Stimulated activated CD8-positive, alpha-beta memory T cell treated with anti-CD3 and anti-CD28 coated beads, Interleukin-12 subunit alpha, Interleukin-12 subunit beta, amount 100 ng/mL, for 4 hours (primary cell): ENCODE measurements around the gene NR2F1-AS1.

Experiments
- DNase-seq: peaks from one replicate; pipeline ENCODE4 v3.0.0-alpha.2; 2020; ENCODE audit warnings: low read depth

The NR2F1-AS1 gene

DNA sequence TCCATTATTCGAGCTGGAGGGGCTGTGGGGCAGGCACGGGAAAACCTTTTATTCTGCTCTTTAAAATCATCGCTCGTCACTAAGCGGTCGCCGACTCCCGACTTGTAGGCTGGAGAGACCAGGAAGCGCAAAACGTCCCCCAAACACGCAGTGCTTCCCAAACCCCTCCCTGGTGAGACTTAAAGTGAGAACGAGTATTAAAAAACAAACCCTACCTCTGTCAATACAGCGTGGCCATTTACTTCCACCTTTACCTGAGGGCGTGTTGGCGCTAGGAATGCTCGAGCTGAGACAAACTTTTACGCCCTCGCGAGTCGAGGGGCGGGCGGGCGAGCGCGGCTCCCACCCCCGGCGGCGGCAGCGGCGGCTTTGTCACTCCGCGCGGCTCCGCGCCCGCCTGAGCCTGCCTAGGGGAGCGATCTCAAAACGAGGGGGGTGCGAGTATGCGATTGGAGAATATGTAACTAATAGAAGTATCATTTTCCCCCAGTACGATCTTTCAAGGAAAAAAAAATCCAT, at the start of gene NR2F1-AS1:
Gene NR2F1-AS1, minus strand, starts transcription at position 293 of the 519 bp plus-strand sequence.
- DNase-seq: no peak

DNA sequence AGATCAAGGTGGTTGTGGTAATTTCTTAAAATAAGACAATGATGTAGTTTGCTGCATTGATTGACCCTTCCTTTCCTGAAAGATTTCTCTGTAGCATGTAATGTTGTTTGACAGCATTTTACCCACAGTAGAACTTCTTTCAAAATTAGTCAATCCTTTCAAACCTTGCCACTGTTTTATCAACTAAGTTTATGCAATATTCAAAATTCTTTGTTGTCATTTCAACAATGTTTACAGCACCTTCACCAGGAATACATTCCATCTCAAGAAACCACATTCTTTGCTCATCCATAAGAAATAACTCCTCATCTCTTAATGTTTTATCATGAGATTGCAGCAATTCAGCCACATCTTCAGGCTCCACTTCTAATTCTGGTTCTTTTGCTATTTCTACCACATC, 45.8 kb upstream of the NR2F1-AS1 start:
- DNase-seq: no peak

DNA sequence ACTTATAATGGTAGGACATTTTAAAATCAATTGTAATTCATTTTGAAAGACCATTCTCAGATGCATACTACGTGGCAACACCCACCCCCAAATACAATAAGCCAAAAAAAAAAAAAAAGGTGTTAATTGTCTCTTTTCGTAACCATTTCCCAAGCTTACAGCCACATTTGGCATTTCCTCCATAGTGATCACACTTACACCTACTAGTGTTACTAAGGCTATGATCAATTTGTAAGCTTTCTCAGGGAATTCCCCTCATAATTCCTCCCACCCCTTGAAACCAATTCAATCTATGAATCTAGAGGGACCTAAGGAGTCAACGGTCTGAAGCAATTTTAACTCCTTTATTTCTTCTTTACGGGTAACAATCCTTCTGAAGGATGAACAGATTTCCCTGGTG, 42.1 kb upstream of the NR2F1-AS1 start:
- no peak for DNase-seq

DNA sequence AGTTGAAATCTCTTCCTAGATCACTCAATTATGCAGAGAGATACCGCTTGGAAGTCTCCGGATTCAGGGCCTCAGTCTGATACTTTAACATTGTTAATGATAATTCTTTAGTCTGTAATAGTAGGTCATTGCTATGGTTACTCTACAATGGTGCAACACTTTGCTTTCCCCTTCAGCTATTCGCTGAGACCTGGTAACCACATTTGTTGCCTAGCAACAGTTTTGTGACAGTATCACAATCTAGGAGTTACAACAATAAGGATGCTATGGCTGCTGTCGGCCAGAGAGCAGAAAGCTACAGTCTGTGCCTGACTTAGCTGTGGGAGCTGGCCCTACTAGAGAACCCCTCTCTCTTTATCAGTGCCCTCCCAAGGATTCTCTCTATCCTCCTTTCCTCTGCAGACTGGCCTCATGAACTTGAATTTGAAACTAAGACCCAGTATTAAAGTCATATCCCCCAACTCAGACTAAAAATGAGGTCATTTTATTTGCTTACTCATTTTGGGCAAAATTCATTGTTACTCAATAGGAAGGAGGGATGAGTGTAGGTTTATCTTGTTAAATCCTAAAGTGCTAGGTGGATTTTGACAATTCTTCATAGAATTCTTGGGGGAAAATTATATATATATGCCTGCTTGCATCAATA, 41.3 kb upstream of the NR2F1-AS1 start:
- DNase-seq: no peak

DNA sequence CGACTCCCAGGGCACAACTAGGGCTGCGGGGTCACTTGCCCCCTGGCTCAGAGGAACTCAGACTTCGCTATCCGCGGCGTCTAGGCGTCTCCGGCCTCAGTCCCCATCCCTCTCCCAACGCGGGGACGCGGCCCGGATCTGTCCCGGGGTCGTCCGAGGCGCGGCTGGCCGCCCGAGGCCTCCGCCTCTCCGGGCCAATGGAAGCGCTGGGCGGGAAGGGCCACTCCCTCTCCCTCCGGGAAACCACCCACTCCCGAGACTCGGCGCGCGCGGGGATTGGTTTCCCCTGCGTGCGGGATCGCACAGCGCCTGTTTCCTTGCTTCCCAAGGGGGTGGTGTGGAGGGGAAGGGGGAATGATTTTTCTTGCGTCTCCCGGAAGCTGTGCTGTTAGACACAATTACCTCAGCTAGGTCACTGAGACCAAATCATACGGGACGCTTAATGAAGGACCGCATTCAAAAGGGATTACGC, 40.3 kb upstream of the NR2F1-AS1 start:
- DNase-seq: no peak

DNA sequence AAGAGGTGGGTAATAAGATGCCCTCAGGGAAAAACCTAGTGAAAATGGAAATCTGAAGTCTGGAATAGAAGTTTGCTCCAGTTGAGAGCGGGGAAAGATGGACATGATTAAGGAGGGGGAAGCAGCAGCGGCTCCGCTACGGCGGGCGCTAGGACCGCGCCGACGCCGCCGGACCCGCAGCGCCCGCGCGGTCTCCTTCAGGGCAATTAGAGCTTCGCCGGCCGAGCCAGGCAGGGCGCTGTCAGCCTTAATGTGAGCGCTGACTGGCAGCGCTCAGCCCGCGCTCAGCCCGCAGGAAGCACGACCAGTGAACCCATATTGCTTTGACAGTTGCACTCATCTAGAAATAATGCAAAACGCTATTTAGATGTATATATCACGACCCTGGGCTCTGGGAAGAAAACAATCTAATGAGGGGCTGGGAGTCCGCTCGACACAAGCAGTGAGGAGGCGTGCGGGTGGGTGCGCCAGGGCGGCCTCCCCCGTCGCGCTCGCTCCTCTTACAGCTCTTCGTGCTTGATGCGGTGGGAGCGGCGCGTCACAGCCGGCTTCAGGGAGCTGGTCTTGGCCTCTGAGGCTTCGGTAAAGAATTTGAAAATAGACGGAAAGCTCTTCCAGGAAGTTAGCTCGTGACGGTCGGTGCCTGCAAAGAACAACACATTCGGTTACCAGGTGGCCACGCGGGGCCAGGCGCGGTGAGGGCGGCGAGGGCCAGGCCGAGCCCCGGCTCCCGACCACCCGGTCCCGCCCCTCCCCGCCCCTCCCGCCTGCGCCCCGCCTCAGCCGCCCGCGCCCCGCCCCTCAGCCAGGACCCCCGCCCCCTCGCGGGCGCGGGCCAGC, 39.7 kb upstream of the NR2F1-AS1 start:
- DNase-seq: peak; percentile 26

DNA sequence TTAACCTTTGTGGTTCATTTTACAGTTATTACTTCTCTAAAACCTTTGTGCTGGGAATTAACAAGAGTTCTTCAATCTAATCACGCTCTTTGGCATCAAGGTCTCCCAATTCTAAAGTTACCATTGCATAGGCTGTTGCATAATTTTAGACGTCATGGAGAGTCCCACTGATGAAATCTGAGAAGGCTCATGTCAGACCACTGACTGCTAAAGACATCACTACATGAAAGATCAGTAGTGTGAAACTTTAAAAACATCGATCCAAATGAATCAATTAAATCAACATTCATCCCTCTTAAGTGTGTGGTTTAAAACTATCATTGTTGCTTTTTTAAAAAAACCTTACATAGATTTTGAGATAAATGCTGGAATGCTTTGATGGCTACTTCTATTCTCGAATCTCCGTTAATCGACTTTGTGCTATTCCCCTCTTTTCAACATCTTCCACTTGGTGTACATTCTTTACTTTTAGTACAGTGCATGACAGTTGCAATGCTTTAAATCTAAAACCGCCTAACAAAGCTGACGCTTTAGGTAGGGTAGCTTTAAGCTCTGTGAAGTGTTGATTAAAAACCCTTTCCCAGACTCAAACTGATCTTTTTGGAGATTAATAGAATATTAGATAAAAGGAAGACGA, 35.6 kb upstream of the NR2F1-AS1 start:
- no peak for DNase-seq

DNA sequence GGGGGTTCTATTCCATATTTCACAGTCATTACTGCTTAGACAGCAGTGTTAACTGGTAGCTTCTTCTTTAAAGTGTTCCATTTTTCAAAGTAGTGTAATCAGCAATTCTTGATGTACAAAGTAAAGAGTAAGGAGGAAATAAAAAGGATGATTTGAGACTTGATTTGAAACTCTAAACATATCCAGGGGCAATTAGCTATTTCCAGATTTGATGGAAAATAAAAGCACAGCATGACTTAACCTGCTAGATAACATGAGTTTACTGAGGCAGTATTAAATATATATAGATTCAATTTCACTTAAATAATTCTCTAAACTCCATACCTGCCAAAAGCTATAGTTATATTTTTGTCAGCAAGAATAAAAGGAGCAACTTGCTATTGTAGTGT, 31.8 kb upstream of the NR2F1-AS1 start:
- DNase-seq: no peak

DNA sequence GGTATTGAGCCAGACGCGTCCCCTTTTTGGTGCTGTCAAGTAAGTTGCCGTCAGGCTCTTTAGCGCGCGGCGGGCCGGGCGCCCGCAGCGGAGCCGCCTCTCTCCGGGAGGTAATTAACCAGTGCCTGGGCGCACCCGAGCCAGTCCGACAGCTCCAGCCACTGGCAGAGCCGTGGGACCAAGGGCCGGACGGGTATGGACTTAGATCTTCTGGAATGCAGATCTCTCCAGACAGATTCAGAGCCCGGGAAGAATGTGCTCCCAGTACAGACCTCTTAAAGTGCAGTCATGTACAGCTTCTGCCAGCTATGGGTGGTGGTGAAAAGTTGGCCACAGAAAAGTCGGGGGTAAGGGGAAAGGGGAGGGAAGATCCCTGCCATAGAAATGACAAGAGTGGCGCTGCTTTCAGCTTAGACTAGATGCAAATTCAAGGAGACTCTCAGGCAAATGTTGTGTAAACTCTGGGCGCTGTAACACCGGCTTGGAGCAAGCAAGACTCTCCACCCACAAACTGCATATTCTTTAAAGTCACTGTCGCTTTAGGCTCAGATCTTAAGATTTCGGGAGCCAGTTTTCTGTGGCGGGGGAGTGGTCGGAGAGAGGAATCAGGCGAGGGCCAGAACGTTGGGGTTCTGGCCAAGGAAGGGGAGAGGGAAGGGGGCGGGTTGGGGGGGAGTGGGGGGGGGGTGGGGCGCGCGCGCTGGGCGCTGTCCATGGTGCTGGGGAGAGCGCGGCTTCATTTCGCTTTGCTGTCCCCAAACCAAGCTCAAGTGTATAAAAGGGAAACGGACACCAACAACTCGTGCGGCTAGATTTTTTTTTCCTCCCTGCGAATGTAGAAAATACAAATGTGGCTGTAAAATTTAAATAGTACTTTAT, 31.2 kb upstream of the NR2F1-AS1 start:
- DNase-seq: no peak

DNA sequence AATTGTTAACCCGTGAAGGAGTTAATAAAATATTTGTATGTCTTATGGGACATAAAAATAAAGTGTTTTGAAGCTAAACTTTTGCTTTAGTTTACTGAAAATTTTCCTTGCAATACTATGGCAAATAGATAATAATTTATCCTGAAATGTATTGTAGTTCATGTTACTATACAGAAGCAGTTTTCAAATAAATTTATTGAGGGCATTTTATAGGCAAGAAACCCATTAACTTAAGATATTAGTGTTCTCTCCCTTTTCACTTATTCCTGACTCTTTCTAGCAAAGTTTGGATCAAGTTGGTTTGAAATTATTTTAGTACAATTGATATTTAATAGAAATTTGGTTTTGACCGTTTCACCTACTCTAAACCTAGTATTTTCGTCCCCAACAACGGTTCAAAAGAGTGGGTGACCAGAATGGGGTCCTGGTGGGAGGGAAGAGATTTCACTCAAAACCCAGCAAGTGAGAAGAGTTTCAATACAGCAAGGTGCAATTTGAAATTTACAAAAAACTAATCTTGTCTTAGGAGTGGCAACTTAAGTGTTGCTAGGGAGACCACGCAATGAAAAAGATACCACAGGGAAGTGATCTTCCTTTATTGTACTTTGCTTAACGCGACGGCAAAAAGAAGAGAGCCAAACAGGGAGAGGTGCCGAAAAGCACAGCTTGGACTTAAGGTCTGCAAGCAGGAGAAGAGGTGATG, 30.4 kb upstream of the NR2F1-AS1 start:
- no peak for DNase-seq

DNA sequence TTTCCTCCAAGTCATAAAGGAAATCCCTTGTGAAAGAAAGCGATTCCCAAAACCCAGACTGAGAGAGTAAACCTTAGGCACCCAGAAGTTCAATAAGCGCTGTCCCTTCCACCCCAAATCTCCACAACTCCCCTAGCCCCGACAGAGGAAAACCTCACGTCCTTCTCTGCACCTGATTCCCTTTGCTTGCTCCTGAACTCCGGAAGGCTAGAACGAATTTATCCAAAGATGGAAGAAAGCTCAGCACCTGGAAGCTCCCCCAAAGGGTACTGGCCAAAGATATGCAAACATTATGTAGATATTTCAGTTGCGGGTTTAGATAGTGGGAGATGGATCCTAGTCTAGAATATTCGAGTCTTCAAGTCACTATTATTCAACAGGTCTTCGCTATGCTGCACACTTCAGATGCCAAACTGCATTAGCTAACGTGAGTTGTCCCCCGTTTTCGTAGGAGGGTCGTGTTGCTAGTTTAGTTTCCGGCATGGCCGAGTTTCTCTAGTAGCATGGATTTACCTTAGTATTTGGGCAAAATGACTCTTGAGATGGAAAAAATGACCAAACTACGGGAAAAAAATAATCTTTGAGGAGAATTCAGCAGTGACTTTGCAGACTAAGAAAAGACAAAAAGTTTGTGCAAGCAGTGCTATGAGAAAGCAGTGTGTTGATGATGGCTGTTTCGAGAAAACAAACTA, 29.7 kb upstream of the NR2F1-AS1 start:
- DNase-seq: no peak

DNA sequence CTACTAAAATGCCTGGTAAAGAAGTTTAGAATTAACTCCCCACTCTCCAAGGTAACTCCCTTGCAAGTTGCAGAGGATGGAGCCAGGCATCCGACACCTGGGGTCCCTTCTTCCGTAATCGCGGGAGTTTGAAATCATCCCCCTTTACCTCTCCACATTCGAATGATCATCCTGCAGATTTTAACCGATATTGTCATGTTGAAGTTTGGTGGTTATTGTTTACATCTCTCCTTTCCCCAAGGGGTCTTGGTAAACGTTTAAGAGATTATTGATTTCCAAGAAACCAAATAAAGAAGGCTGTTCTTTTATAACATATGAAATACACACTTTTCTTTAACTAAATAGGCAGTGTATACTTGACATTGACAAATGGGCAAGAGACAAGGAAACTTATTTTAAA, 28.7 kb upstream of the NR2F1-AS1 start:
- no peak for DNase-seq

DNA sequence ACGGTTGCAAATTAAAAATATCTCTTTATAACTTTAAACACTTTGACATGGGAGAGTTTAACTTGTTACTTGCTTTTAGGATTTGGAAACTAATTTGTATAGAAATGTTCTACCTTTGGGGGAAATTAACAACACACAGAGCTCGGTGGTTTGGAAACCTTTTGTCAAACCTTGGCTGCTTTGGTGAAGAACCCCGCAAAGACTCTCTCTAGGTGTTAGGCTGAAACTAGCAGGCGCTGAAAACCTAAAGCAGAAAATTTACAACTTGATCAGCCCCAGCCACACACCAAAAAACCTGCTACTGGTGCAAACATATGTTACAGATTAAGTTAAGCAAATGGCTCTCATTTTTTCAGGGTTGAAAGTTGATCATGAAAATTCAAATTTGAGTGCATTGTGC, 27.8 kb upstream of the NR2F1-AS1 start:
- DNase-seq: no peak

DNA sequence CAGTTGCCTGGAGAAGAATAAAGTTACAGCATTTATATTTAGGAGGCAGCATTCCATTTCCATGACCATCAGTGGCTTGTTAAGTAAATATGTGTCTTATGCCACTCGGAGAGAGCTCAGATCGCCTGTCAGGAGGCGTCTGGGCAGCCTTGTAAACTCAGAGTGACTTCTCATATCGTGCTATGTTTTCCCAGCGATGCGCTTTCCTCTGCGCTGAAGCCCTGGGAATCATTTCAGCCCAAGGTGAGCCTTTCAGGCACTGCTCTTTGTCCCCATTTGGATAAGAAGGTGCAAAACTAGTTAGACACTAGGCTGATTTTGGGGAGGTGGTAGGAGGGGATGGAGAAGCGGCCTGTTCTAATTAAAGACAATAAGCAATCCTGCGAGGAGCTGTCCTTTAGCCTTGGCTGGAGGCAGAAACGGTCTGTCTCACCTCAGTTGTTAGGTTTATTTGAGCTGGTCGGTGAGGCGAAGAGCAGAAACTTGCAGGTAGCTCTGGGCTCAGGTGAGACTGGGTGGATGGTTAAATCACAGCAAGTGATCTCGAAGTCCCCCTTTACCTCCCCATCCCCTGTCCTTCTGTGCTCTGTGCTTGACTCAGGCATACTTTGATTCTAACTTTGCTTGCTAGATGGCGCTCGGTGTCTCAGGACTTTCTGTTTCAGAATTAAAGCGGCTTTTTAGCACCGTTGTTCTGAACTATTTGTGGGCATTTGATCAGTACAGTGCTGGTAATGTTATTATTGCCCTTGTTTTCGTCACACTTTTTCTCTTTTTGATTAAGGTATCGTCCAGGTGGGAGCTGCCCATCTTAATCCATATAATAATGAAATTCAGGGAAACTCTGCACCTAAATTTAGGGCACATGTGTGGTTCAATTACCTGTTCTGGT, 26.6 kb upstream of the NR2F1-AS1 start:
- DNase-seq: no peak

DNA sequence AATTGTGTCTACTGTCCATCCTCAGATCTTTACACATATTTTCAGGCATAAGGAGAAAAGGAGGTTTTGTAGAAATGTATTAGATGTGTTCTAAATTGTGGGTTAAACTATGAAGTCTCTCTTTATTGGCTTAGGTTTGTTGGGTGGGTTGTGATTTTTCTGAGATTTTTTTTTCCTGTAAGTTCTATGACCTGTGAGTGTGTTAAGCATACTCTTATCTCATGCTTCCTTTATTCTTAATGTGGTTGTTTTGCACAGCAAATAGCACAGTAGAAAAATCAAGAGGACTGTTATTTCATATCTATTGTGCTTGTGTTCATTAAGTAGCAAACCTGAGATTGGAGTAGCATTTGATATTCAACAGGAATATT, 25.3 kb upstream of the NR2F1-AS1 start:
- DNase-seq: no peak

DNA sequence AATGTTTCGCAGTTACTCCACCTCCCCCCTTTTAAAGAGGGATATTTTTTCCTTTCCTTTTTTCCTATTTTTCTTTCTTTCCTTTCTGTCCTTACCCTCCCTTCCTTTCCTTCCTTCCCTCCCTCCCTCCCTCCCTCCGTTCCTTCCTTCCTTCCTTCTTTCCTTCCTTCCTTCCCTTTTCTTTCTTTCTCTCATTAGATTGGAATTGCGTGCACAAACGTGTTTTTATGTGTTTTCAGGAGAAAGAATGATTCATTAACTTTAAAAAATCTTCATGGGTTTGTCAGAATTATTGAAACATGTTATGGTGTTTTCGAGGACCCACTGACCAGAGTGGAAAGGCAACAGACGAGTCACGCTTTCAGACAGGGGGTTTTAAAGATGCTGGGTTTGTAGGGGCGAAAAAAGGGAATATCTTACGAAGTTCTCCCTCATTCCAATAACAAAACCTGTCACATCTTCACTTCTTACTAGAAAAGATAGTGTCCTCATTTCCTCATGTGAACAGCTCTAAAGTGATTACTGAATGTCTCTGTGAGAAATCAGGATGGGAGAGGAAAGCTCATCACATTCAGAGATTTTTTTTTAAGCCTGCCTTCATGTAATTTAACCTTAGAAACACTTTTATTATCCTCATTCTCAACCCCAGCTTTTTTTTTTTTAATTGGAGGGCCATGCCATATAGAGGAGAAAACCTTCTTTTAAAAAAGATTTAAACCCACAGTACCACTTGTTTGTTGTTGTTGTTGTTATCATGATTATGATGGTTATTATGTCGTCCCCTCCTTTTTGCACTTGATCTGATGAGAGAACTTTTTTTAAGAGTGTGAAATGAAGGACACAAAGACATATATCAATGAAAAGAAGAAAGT, 23.9 kb upstream of the NR2F1-AS1 start:
- no peak for DNase-seq

DNA sequence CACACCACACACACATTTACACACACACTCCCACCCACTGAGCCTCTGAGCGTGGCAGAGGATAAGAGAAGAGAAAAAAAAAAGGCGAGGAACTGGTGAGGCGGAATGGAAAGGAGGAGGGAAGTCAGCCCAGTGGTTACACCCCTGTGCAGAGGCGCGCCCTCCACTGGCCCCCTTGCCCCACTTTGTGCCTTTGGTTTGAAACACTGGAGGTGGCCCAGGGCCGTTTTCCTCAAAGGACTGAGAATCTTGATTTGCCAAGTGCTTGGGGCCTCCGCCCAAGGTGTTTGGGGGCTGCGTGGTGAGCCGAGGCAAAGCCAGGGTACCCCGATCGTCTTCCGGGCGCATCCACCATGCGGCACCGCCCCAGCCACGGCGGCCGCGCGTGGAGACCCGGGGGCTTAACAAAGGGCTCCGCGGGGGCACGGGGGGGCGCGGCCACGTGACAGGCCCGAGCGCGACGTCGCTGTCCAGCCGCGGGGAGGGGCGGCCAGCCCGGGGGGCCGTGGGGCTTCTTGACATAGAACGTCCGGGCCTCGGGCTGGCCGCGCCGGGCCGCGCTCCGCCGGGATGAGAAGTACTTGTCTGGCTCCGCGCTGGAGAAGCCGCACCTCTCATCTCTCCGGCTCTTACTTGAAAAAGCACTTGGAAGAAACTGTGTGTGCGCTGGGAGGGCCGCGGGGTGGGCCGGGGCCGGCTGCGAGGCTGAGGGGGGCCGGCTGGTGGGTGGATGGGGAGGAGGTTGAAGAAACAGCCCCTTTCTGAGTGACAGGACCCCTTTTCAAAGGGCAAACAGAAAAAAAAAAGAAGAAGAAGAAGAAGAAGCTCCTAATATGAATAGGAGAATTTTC, 23.0 kb upstream of the NR2F1-AS1 start:
- DNase-seq: no peak
